ENCODE data around the gene CADM1.

CADM1 gene

GRCh38 chr11:115406404-115406803 is 97.8 kb downstream of the CADM1 start:
- Histone ChIP-seq H3K4me1 (ENCODE audit: control insufficient read depth, insufficient read depth, low read length) (peaks cover 5% of the 10 kb centered on the region), H3K9me3 (ENCODE audit: control insufficient read depth, low read length) (no peaks in the 10 kb centered on the region)

GRCh38 chr11:115398333-115399080 is 105.7 kb downstream of the CADM1 start:
- Histone ChIP-seq H3K9ac (ENCODE audit: low read length) (no peak overlapping the region), H3K4me3 (ENCODE audit: low read length) (no peak overlapping the region), H3K27me3 (ENCODE audit: control insufficient read depth, insufficient read depth, low read length) (no peaks in the 10 kb centered on the region), H3K9me3 (ENCODE audit: control insufficient read depth, low read length) (no peaks in the 10 kb centered on the region), H3K36me3 (ENCODE audit: control insufficient read depth, insufficient read depth, low read length) (no peaks in the 10 kb centered on the region), H3K4me1 (ENCODE audit: control insufficient read depth, insufficient read depth, low read length) (no peaks in the 10 kb centered on the region)

More at GRCh38 chr11:115406404-115406803, 97.8 kb downstream of the CADM1 start:
- H3K4me3 ChIP-seq (ENCODE audit: low read length) = no peak overlapping the region
- no peaks in the 10 kb centered on the region for H3K36me3 ChIP-seq (ENCODE audit: control insufficient read depth, insufficient read depth, low read length)
- no peak overlapping the region for H3K9ac ChIP-seq (ENCODE audit: low read length)
- H3K27me3 ChIP-seq (ENCODE audit: control insufficient read depth, insufficient read depth, low read length) = no peaks in the 10 kb centered on the region

DNA sequence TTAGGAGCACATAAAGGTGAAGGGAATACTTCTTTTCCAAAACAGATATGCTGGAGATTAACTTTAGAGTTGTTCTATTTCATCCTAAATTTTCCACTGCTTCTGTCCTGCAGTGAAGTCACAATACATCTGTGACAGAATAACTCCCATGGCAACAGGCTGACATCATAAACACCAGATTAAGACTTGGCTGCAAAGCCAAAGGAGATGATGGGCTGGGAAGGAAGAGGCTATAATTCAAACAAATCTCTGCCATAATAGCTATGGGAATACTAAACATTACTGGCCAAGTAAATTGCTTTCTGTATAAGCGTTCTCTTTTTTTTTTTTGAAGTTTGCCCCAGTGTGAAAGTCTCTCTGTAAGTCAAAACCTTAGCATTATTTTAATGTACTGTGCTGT is 107.7 kb downstream of the CADM1 start:
- H3K9me3 ChIP-seq (ENCODE audit: control insufficient read depth, low read length) = no peaks in the 10 kb centered on the region
- no peak overlapping the region for H3K9ac ChIP-seq (ENCODE audit: low read length)
- no peaks in the 10 kb centered on the region for H3K4me1 ChIP-seq (ENCODE audit: control insufficient read depth, insufficient read depth, low read length)
- H3K4me3 ChIP-seq (ENCODE audit: low read length) = no peak overlapping the region
- H3K27me3 ChIP-seq (ENCODE audit: control insufficient read depth, insufficient read depth, low read length) = no peaks in the 10 kb centered on the region
- H3K36me3 ChIP-seq (ENCODE audit: control insufficient read depth, insufficient read depth, low read length) = no peaks in the 10 kb centered on the region

GRCh38 chr11:115393950-115394349 is 110.3 kb downstream of the CADM1 start:
- H3K9ac ChIP-seq (ENCODE audit: low read length) = no peak overlapping the region
- H3K36me3 ChIP-seq (ENCODE audit: control insufficient read depth, insufficient read depth, low read length) = no peaks in the 10 kb centered on the region
- no peaks in the 10 kb centered on the region for H3K4me1 ChIP-seq (ENCODE audit: control insufficient read depth, insufficient read depth, low read length)
- no peaks in the 10 kb centered on the region for H3K9me3 ChIP-seq (ENCODE audit: control insufficient read depth, low read length)
- no peak overlapping the region for H3K4me3 ChIP-seq (ENCODE audit: low read length)
- H3K27me3 ChIP-seq (ENCODE audit: control insufficient read depth, insufficient read depth, low read length) = no peaks in the 10 kb centered on the region

- Histone ChIP-seq H3K4me1 (ENCODE audit: control insufficient read depth, insufficient read depth, low read length) (no peaks in the 10 kb centered on the region), H3K27me3 (ENCODE audit: control insufficient read depth, insufficient read depth, low read length) (no peaks in the 10 kb centered on the region)
These were observed 112.6 kb downstream of the CADM1 start for GRCh38 chr11:115391598-115391997.

DNA sequence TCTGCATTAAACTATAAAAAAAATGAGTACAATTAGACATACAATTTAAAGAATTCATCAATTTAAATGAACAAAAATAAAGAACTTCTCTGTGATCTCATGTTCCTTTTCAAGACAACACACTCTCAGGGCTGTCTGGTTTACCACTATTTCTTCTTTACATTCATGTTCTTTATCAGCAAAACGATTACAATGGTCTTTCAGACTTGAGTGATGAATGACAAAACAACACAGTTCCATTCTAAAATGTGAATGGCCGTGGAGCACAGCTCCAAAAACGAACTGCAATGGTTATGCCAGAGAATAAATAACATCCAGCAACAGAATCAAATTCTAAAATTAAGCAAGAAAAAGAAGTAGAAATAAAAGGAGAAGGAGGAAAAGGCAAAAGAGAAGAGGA is 113.1 kb downstream of the CADM1 start:
- Histone ChIP-seq H3K9ac (ENCODE audit: low read length) (no peak overlapping the region), H3K9me3 (ENCODE audit: control insufficient read depth, low read length) (no peaks in the 10 kb centered on the region), H3K36me3 (ENCODE audit: control insufficient read depth, insufficient read depth, low read length) (no peaks in the 10 kb centered on the region), H3K27me3 (ENCODE audit: control insufficient read depth, insufficient read depth, low read length) (no peaks in the 10 kb centered on the region), H3K4me1 (ENCODE audit: control insufficient read depth, insufficient read depth, low read length) (no peaks in the 10 kb centered on the region), H3K4me3 (ENCODE audit: low read length) (no peak overlapping the region)

More at GRCh38 chr11:115391598-115391997, 112.6 kb downstream of the CADM1 start:
- Histone ChIP-seq H3K9me3 (ENCODE audit: control insufficient read depth, low read length) (no peaks in the 10 kb centered on the region), H3K36me3 (ENCODE audit: control insufficient read depth, insufficient read depth, low read length) (no peaks in the 10 kb centered on the region), H3K9ac (ENCODE audit: low read length) (no peak overlapping the region), H3K4me3 (ENCODE audit: low read length) (no peak overlapping the region)

DNA sequence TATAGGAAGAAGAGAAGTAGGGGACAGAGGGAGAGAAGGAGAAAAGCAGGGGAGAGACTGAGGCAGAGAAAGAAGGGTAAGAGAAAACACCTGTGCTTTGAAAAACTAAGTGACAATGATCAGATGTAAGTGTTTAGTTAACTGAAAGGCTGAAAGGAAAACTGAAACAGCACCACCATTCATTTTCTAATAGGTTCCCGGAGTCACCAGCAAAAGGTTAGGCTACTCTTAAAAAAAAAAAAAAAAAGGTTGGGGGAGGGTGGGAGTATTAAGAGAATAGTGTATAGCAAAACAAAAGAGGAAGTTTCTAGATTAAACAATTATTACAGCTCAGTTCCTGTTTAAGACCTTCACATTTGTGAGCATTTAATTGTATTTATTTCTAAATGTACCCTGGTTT is 113.8 kb downstream of the CADM1 start:
- Histone ChIP-seq H3K4me1 (ENCODE audit: control insufficient read depth, insufficient read depth, low read length) (no peaks in the 10 kb centered on the region), H3K9me3 (ENCODE audit: control insufficient read depth, low read length) (no peaks in the 10 kb centered on the region), H3K9ac (ENCODE audit: low read length) (no peak overlapping the region), H3K4me3 (ENCODE audit: low read length) (no peak overlapping the region), H3K36me3 (ENCODE audit: control insufficient read depth, insufficient read depth, low read length) (no peaks in the 10 kb centered on the region), H3K27me3 (ENCODE audit: control insufficient read depth, insufficient read depth, low read length) (no peaks in the 10 kb centered on the region)

GRCh38 chr11:115389790-115390189 is 114.4 kb downstream of the CADM1 start:
- no peaks in the 10 kb centered on the region for H3K27me3 ChIP-seq (ENCODE audit: control insufficient read depth, insufficient read depth, low read length)
- H3K9ac ChIP-seq (ENCODE audit: low read length) = no peak overlapping the region
- no peak overlapping the region for H3K4me3 ChIP-seq (ENCODE audit: low read length)
- no peaks in the 10 kb centered on the region for H3K9me3 ChIP-seq (ENCODE audit: control insufficient read depth, low read length)
- H3K36me3 ChIP-seq (ENCODE audit: control insufficient read depth, insufficient read depth, low read length) = no peaks in the 10 kb centered on the region
- no peaks in the 10 kb centered on the region for H3K4me1 ChIP-seq (ENCODE audit: control insufficient read depth, insufficient read depth, low read length)

DNA sequence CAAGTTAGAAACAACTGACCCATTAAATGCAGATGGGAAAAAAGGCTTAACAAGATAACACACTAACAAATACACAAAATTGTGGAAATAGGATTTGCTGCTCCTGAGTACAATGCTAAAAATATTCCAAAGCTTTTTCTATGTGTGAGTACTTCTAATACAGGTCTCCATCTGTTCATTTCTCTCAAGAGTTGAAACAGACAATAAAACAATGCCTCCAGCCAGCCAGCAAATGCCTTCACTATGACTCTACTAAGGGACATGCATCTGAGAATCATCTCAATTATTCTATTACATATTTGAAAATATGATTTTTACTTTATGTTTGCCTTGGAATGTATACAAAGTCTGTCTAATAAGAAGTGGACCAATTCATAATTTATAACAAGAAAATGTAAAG is 119.0 kb downstream of the CADM1 start:
- H3K4me3 ChIP-seq (ENCODE audit: low read length) = no peak overlapping the region
- no peak overlapping the region for H3K9ac ChIP-seq (ENCODE audit: low read length)
- H3K4me1 ChIP-seq (ENCODE audit: control insufficient read depth, insufficient read depth, low read length) = no peaks in the 10 kb centered on the region
- H3K36me3 ChIP-seq (ENCODE audit: control insufficient read depth, insufficient read depth, low read length) = no peaks in the 10 kb centered on the region
- no peaks in the 10 kb centered on the region for H3K27me3 ChIP-seq (ENCODE audit: control insufficient read depth, insufficient read depth, low read length)
- H3K9me3 ChIP-seq (ENCODE audit: control insufficient read depth, low read length) = no peaks in the 10 kb centered on the region

DNA sequence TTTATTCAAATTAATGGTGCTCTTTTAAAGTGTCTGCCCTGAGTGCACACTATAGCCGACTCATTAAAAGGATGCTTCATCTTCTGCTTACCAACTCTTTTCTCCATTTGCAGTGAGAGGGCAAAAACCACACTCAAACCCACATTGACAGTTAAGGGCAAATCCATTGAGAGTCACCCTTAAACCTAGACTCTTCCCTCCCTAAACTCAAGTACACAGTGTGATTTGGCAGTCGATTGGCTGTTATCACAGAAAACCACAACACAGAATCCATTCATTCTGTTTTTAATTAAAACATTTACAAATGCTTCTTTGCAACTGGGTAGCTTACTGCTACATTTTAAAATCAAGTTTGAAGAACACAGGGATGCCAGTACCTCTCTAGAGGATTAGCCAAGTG is 120.0 kb downstream of the CADM1 start:
- Histone ChIP-seq H3K9me3 (ENCODE audit: control insufficient read depth, low read length) (no peaks in the 10 kb centered on the region), H3K4me3 (ENCODE audit: low read length) (no peak overlapping the region), H3K4me1 (ENCODE audit: control insufficient read depth, insufficient read depth, low read length) (no peaks in the 10 kb centered on the region), H3K27me3 (ENCODE audit: control insufficient read depth, insufficient read depth, low read length) (no peaks in the 10 kb centered on the region), H3K36me3 (ENCODE audit: control insufficient read depth, insufficient read depth, low read length) (no peaks in the 10 kb centered on the region), H3K9ac (ENCODE audit: low read length) (no peak overlapping the region)

DNA sequence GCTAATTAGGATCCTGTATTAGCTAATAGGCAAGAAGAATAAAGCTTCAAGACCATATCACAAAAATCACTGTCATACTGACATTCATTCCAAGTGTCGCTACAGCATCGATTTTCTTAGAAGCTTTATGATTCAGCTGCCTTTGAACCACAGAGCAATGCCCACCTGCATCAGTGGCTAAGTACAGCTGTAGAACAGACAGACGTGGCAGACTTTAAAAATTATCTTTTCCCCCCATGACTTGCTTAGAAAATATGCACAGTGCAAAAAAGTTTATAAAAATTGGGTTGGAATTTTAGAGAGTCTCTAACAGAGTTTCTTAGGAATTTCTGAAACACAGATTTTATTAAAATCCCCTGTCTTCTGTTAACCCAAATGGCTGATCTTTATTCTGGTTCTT is 120.8 kb downstream of the CADM1 start:
- Histone ChIP-seq H3K4me1 (ENCODE audit: control insufficient read depth, insufficient read depth, low read length) (no peaks in the 10 kb centered on the region), H3K36me3 (ENCODE audit: control insufficient read depth, insufficient read depth, low read length) (no peaks in the 10 kb centered on the region), H3K4me3 (ENCODE audit: low read length) (no peak overlapping the region)

DNA sequence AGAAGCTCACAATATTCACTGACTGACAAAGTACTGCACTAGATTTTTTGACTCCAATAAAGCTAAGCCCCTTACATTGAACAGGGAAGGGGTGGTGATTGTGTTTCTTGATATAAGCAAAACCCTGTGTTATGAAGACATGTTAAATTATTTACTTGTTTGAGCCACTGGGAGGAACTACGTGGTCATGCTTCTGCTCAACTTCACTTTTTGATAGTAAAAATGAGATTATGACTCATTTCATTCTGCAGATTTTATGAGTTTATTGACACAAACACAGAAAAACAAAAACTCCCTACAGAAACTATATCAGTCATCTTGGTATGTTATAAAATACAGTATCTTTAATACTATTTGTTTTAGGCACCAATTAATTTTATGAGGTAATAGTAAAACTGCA is 124.7 kb downstream of the CADM1 start:
- Histone ChIP-seq H3K9me3 (ENCODE audit: control insufficient read depth, low read length) (no peaks in the 10 kb centered on the region), H3K9ac (ENCODE audit: low read length) (no peak overlapping the region), H3K4me3 (ENCODE audit: low read length) (no peak overlapping the region)

More for the DNA sequence above, 120.8 kb downstream of the CADM1 start:
- no peak overlapping the region for H3K9ac ChIP-seq (ENCODE audit: low read length)
- no peaks in the 10 kb centered on the region for H3K9me3 ChIP-seq (ENCODE audit: control insufficient read depth, low read length)
- no peaks in the 10 kb centered on the region for H3K27me3 ChIP-seq (ENCODE audit: control insufficient read depth, insufficient read depth, low read length)

GRCh38 chr11:115378557-115378956 is 125.7 kb downstream of the CADM1 start:
- H3K4me1 ChIP-seq (ENCODE audit: control insufficient read depth, insufficient read depth, low read length) = no peaks in the 10 kb centered on the region
- no peaks in the 10 kb centered on the region for H3K27me3 ChIP-seq (ENCODE audit: control insufficient read depth, insufficient read depth, low read length)
- no peak overlapping the region for H3K4me3 ChIP-seq (ENCODE audit: low read length)
- no peak overlapping the region for H3K9ac ChIP-seq (ENCODE audit: low read length)
- H3K9me3 ChIP-seq (ENCODE audit: control insufficient read depth, low read length) = no peaks in the 10 kb centered on the region
- H3K36me3 ChIP-seq (ENCODE audit: control insufficient read depth, insufficient read depth, low read length) = no peaks in the 10 kb centered on the region

More for the DNA sequence above, 124.7 kb downstream of the CADM1 start:
- H3K36me3 ChIP-seq (ENCODE audit: control insufficient read depth, insufficient read depth, low read length) = no peaks in the 10 kb centered on the region
- H3K27me3 ChIP-seq (ENCODE audit: control insufficient read depth, insufficient read depth, low read length) = no peaks in the 10 kb centered on the region
- H3K4me1 ChIP-seq (ENCODE audit: control insufficient read depth, insufficient read depth, low read length) = no peaks in the 10 kb centered on the region
